ENCODE results near the gene LMTK3.

The LMTK3 gene

DNA sequence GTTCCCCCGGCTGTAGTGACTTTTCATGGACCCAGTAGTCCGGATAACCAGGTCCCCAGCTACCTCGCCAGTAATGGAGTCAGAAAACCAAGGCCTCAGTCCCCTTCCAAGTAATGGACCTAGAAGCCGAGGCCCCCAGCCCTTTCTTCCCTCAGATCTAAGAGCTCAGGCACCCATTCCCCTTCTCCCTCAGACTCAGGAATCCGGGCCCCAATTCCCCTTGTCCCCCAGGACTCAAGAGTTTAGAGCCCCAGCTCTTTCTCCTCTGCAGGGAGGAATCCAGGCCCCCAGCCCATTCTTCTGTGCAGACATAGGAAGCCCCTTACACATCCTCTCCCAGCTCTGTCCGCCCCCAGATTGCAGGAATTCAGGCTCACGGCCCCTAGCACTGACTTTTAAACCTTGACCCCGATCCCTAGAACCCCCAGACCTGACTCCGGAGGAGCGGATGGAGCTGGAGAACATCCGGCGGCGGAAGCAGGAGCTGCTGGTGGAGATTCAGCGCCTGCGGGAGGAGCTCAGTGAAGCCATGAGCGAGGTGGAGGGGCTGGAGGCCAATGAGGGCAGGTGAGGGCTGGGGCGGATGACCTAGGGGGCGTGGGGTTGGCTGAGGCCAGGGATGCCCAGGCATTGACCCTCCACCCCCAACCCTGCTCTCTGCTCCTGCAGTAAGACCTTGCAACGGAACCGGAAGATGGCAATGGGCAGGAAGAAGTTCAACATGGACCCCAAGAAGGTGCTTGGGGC lies 41.5 kb downstream of the LMTK3 start:
- no peak for DNase-seq (ENCODE audit: low spot score)

DNA sequence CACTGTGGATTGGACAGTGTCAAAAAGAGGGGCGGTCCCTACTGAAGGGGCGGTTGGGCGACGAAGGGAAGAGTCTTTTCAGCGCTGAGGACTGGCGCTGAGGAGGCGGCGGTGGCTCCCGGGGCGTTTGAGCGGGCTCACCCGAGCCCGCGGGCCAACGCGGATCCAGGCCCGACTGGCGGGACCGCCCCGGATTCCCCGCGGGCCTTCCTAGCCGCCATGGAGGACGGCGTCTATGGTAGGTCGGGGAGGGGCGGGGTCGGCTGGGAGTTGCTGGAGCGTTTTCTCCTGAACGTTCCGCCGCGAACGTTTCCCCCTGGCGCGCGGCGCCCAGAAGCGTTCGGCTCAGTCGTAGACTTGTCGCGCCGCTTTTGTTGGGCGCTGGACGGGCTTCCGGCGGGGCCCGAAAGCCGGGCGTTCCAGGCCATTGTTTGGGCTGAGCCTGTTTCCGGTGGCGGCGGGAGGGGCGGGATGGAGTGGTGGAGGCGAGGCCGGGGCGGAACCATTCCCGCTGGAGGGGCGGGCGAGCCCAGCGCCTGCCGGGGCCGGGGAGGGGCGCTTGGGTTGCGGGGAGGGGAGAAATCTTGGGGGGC lies 42.2 kb downstream of the LMTK3 start, which contains the start of gene CYTH2:
Gene CYTH2, plus strand, starts transcription at position 81 of the 593 bp plus-strand sequence. Its CDS starts 139 bp downstream, at position 220.
- peak; percentile 72 for DNase-seq (ENCODE audit: low spot score)

DNA sequence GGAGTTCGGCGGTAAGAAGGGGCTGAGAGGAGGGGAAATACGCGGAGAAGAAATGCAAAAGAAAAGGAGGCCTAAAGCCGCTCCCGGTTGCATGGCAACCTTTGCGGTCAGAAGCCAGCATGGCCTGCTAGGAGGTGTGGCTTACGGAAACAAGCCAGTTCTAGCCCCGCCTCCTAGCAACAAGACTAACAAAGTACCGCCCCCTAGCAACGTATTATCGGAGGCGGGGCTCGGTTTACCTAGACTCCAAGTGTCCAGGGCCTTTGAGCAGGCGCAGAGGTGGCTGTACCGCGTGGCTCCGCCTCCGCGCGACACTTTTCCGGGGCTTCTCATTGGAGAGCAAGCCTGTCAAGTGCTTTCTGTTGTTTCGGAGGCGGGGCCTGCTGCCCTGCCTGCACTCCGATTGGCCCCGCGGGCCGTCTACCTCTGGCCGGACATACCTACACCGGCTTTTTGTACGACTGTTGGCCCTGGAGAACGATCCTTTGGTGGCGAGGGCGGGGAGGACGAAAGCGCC lies 42.8 kb downstream of the LMTK3 start:
- DNase-seq (ENCODE audit: low spot score): peak; percentile 100

DNA sequence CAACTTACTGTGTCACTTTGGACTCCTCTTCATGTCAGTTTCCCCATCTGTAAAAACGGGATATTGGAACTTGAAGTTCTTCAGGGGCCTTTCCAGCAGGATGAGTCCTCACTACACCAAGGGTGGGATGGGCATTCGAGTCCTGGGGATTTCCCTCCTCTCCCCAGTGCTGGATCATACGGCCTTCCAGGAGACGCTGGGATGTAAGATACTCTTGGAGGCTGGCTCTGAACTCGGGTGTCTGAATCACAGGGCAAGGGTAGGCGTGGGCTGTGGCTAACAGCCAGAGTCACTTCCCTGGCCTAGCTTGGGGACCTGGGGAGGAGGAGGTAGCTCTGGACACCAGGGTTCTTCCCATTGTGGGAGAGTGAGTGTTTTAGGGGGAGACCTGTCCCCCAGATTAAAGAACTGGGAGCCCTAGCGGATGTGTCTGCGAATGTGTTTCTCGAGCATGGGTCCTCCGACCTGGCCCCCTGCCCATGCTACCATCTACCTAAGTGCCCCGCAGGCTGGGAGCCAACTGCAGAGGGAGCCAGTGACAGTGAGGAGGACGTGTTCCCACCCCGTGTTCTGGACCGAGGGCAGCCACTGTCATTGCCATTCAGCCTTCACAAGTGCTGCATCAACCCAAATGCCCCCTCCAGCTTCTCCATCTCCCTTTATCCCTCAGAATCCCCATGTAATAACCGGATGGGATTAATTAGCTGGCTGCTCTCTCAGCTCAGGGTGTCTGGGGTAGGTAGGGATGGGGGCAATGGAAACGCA lies 44.9 kb downstream of the LMTK3 start:
- DNase-seq (ENCODE audit: low spot score): no peak

DNA sequence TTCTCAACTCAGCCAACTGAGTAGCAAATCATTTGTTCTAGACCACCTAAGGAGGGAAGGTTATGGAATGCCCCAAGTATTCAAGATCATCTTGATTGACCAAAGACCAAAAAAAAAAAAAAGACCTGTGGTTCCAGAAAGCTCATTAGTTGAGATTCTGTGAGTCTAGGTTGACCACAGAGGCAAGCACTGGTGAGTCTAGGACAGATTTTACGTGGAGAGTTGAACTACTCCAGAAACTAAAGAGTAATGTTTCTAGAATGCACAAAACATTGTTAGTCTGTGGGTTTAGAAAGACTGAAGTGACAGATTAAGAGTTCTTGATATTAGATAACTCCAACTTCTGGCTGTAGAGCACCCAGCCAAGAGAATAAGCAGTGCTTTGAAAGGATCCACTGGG lies 46.4 kb downstream of the LMTK3 start:
- DNase-seq (ENCODE audit: low spot score): no peak

DNA sequence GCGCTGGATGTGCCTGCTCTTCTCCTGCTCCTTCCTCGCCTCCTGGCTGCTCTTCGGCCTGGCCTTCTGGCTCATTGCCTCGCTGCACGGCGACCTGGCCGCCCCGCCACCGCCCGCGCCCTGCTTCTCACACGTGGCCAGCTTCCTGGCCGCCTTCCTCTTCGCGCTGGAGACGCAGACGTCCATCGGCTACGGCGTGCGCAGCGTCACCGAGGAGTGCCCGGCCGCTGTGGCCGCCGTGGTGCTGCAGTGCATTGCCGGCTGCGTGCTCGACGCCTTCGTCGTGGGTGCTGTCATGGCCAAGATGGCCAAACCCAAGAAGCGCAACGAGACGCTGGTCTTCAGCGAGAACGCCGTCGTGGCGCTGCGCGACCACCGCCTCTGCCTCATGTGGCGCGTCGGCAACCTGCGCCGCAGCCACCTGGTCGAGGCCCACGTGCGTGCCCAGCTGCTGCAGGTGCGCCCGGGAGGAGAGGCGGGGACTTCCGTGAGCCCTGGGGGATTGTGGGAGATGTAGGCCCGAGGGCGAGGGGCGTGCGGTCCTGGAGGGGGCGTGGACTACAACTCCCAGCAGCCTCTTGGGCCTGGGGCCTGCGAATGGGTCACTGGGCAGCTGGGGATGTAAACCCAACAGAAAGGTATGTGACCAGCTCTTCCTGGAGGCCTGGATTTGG lies 49.5 kb downstream of the LMTK3 start:
- no peak for DNase-seq (ENCODE audit: low spot score)

DNA sequence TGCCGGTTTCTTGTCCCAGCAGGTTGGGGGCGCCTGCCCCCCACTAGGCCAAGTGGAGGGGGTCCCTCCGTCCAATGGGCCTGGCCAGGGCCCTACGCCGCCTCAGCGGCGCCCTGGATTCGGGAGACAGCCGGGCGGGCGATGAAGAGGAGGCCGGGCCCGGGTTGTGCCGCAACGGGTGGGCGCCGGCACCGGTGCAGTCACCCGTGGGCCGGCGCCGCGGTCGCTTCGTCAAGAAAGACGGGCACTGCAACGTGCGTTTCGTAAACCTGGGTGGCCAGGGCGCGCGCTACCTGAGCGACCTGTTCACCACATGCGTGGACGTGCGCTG lies 50.0 kb downstream of the LMTK3 start:
- DNase-seq (ENCODE audit: low spot score): no peak

DNA sequence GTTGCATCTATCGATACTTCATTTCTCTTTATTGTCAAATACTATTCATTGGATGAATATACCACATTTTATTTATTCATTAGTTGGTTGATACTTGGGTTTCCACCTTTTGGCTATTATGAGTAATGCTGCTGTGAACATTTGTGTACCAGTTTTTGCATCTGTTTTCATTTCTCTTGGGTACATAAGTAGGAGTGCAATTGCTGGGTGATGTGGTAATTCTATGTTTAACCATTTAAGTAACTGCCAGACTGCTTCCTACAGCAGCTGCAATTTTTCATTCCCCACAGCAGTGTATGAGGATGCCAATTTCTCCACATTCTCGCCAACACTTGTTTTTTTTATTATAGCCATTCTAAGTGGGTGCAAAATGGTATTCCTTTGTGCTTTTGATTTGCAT lies 53.6 kb downstream of the LMTK3 start:
- DNase-seq (ENCODE audit: low spot score): no peak

DNA sequence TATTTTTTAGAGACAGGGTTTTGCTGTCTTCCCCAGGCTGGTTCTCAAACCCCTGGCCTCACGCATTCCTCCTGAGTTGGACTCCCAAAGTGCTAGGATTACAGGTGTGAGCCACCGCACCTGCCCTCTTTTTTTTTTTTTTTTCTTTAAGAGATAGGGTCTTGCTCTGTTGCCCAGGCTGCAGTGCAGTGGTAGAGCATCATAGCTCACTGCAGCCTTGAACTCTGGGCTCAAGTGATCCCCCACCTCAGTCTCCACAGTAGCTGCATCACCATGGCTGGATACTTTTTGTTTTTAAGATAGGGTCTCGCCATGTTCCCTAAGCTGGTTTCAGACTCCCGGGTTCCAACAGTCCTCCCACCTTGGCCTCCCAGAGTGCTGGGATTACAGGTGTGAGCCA lies 54.8 kb downstream of the LMTK3 start:
- no peak for DNase-seq (ENCODE audit: low spot score)

DNA sequence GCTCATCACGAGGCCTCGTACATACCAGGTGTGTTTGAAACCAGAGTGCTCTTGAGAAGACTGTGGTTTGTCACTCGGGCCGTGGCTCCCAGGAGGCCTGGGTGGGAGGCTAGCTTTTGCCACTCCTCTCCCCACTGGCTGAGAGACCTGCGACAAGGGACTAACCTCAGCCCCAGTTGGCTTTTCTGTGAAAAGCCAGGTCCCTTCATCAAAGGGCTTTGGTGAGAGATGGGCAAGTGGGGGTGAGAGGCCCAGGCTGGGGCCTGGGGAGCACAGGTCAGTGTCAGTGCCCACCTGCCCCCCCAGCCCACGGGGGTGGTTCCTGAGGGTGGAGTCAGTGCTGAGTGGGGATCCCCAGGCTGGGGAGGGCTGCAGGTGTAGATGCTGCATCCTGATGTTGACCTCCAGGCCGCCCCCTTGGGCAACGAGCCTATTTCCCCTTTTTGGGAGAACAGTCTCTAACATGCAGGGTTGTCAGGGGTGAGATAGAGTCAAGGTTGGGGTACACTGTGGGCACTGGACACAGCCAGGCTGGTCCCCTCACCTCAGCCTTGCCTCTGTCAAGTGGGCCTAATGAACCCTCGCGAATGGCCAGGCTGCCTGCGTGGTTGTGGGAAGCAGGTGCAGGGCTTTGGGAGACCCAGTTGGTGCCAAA lies 55.6 kb downstream of the LMTK3 start:
- no peak for DNase-seq (ENCODE audit: low spot score)

DNA sequence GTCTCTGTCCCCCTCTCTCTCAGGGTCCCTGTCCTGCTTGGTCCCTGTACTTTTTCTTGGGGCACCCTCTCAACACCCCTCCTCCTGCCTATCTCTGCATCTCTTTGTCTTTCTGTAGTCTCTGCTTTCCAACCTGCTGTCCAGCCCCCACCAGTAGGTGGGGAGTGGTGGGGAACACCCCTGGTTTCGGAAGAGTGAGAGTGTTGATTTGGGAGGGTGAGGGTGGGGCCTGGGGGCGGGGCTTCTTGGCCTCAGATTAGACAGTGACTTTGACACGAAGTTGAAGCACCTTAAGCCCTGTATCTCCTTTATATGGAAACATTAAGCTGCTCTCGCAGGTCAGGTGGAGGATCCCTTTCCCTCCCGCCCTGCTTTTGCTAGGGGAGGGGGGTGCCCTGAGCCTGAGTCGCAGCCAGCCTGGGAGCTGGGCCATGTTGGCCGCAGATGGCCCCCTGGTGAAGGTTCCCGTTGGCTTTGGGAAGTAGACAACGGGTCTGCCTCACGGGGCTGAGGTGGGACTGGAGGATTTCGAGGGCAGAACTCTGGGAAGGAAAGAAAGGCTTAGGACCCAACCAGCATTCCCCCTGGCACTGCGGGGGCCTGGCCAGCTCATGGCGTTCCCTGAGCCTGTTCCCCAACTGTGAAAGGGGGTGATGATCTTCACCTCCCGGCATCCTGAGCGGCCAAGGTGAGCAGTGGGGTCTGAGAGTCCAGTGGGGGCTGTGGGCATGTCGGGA lies 56.3 kb downstream of the LMTK3 start, which contains the start of gene KCNJ14:
Gene KCNJ14, plus strand, starts transcription at position 404 of the 737 bp plus-strand sequence. CDS start 6,151 bp downstream, outside the sequence.
- DNase-seq (ENCODE audit: low spot score): no peak

DNA sequence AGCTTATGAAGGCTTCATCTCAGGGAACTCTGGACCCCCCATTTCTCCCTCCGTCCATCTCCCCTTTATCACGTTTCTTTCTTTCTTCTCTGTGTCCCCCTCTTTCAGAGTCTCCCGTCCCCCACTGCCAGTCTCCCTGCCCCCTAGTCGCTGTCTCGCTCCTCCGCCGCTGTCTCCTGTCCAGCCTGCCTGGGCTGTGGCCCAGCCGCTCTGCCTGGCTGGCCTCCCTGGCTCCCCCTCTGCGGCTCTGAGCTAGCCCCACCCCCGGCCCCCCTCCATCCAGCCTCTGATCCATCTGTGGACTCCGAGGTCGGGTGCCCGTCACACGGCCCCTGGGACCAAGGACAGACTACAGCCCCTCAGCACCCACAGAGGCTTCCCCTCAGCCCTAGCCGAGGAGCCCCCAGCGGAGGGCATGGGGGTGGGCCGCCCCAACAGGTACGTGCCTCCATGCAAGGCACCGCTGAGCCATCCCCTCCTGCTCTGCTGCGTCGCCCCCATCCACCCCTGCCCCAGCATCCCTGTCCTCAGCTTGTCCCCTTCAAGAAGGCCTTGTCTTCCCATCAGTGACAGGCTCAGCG lies 57.4 kb downstream of the LMTK3 start:
- no peak for DNase-seq (ENCODE audit: low spot score)

DNA sequence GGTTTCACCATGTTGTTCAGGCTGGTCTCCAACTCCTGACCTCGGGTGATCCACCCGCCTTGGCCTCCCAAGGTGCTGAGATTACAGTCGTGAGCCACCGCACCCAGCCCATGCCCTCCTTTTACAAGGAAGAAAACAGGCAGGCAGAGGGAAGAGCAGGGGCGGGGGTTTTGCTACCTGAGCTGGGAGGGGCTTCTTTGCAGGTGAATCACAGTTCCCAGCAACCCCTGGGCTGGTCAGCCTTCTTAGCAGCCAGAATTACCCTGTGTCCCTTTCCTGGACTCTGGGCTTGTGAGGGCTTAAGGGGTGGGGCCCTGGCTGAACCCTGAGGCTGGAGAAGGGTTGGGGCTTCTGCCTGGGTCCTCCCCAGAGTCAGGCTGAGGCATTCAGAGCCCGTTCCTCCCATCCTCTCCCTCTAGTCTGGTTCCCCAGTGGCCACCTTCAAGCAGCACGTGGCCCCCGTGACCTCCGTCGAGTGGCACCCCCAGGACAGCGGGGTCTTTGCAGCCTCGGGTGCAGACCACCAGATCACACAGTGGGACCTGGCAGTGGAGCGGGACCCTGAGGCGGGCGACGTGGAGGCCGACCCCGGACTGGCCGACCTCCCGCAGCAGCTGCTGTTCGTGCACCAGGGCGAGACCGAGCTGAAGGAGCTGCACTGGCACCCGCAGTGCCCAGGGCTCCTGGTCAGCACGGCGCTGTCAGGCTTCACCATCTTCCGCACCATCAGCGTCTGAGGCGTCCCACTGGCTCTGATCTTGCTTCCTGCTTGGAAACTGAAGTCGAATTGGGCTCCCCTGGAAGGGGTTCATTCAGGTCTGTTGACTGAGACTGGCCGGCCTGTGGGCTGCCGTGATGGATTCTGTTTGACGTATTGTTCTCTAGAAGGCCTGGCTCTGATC lies 59.1 kb downstream of the LMTK3 start:
- DNase-seq (ENCODE audit: low spot score): no peak

DNA sequence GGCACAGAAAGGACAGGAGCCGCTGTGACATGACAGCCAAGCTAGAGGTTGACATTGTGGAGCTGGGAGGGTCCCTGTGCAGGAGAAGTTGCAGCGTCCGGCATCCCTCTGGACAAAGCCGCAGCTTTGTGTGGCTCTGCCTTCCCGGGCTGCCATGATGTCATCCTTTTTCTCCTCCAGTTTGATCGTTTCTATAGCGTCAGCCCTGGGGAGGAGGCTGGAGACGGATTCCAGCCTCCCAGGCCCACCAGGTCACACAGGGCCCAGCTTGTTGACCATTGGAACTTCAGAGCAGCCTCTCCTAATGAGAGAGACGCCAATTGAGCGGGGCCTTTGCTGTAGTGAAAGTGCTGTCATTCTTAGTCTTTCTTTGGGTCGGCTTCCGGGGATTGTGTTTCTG lies 60.0 kb downstream of the LMTK3 start:
- DNase-seq (ENCODE audit: low spot score): no peak

DNA sequence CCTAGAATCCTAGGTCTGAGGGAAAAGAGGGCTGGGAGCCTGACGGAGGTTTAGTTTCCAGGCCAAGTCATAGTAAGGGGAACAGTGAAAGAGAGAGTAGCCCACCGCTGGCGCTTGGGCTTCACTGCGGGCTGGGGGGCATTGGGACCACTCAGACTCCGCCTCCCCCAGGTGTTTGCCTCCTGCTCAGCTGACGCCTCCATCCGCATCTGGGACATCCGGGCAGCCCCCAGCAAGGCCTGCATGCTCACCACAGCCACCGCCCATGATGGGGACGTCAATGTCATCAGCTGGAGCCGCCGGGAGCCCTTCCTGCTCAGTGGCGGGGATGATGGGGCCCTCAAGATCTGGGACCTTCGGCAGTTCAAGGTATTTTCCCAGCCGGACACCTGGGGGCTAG lies 60.8 kb downstream of the LMTK3 start:
- no peak for DNase-seq (ENCODE audit: low spot score)

DNA sequence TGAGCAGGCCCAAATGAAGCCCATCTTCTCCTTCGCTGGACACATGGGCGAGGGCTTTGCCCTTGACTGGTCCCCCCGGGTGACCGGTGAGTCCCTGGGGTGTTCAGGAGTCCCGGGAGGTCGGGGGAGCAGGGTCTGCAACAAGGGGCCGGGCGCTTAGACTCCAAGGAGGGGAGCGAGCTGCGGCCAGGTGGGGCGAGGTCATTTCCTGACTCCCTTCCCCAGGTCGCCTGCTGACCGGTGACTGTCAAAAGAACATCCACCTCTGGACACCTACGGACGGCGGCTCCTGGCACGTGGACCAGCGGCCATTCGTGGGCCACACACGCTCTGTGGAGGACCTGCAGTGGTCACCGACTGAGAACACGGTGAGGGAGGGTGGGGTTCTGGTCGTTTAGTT lies 61.2 kb downstream of the LMTK3 start:
- DNase-seq (ENCODE audit: low spot score): no peak

DNA sequence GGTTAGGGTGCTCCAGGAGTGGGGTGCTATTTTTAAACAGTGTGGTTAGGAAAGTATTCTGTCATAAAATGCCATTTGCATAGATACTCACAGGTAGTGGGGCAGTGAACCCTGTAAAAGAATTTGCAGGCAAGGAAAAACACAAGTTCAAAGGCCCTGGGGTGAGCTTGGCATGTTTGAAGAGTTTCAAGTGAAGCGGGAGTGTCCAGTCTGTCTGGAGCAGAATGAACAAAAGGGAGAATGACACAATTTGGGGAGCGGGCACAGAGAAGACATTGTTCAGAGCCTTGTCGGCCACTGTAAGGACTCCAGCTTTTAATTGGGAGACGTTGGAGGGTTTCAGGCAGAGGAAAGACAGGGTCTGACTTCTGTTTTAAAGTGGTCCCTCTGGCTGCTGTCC lies 63.1 kb downstream of the LMTK3 start:
- DNase-seq (ENCODE audit: low spot score): no peak

DNA sequence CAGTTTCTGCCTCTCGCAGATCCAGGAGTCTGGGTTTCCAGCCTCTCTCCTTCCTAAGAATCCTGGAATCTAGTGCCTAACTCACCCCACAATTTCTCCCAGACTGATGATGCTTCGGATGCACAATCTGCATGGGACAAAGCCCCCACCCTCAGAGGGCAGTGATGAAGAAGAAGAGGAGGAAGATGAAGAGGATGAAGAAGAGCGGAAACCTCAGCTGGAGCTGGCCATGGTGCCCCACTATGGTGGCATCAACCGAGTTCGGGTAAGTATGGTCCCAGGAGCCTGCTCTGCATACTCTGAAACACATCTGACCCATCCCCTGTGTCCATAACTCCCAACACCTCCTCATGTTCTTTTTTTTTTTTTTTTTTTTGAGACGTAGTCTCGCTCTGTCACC lies 65.1 kb downstream of the LMTK3 start:
- DNase-seq (ENCODE audit: low spot score): no peak

DNA sequence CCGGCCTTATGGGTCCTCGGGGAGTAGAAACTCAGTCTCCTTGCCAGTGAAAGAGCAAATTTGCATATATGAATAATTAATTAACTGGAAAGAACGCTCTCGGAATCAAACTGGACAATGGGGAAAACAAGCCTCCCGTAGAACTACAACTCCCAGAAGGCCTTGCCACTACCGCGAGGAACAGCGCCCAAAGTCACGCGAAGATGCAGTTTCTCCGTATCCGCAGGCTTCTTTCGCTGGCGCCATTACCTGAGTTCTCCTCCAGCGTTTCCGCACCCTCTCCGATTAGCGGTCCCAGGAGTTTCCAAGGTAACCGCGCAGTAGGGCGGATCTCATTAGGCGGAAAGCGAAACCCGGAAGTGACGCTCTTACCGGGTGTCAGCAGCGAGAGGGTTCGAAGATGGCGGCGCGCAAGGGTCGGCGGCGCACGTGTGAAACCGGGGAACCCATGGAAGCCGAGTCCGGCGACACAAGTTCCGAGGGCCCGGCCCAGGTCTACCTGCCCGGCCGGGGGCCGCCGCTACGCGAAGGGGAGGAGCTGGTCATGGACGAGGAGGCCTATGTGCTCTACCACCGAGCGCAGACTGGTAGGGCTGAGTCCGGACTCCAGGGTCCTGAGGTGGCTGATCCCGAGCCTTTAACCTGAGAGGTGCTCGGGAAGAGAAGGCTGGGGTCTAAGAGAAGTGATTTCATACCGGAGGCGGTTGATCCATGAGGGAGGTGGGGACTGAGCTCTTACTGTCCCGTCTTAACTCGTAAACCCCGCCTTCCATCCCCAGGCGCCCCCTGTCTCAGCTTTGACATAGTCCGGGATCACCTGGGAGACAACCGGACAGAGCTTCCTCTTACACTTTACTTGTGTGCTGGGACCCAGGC lies 65.8 kb downstream of the LMTK3 start, which contains the start of gene GRWD1:
Gene GRWD1, plus strand, starts transcription at position 378 of the 876 bp plus-strand sequence. Its CDS starts 23 bp downstream, at position 401.
- DNase-seq (ENCODE audit: low spot score): peak; percentile 94
